NCI-H524 (cell line): ENCODE results near the gene PLEKHB2.
"Not testable (repeated sequence)": the region's sequence is repeated elsewhere in the genome, so short reads cannot be mapped to it uniquely, and the experiment has no call there.

Experiments used
- DNase-seq, 2 experiments: peaks; one replicate each; lab custom pipeline; 2025; lab: John Stamatoyannopoulos, UW

The PLEKHB2 gene

DNA sequence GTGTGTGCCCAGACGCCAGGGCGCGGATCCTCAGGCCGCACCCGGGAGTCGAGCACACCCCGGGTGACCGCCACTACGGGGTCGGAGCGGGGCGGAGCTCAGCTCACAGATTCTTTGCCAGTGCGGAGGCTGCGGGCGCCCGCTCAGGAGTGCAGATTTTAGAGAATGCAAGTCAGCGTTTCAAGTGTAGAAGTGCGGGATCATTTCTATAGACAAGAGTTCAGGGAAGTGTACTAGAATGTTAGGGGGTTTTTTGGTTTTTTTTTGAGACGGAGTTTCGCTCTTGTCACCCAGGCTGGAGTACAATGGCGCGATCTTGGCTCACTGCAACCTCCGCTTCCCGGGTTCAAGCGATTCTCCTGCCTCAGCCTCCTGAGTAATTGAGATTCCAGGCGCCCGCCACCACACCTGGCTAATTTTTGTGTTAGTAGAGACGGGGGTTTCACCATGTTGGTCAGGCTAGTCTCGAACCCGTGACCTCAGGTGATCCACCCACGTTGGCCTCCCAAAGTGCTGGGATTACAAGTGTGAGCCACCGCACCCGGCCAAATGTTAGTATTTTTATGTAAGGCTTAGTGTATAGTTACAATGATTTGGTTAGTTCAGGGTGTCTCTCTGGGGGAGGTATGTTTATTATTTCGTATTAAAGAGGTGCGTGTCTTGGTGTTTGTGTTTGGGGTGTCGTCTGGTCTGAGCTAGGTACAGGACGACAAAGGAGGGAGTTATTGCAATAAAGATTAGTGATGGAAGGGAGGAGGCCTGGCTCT lies 11.3 kb upstream of the PLEKHB2 start:
- peak in 1 of 2 experiments; percentile 69 for DNase-seq

DNA sequence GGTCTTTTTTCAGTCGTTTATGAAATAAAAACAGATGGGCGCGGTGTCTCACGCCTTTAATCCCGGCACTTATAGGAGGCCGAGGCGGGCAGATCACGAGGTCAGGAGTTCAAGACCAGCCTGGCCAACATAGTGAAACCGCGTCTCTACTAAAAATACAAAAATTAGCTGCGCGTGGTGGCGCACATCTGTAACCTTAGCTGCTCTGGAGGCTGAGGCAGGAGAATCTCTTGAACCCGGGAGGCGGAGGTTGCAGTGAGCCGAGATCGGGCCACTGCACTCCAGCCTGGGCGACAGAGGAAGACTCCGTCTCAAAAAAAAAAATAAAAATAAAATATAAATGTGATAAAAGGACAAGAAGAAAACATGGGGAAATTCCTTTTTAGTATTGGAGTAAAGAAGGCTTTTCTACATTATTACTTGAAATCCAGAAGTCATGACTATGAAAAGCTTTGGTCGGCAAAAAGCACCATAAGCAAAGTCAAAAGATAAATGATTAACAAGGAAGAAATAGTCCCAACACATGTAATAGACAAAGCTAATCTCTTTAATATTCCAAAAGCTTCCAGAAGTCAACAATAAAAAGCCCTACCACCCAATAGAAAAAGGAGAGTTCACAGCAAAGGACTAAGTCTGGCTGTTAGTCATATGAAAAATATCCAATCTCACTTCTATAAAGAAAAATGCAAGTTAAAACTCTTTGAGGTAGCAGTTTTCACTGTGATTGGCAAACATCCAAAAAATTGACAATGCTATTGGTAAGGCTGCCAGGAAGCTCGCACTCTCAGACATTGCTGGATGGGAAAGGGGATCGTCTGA lies 10.5 kb upstream of the PLEKHB2 start:
- DNase-seq: no peak

DNA sequence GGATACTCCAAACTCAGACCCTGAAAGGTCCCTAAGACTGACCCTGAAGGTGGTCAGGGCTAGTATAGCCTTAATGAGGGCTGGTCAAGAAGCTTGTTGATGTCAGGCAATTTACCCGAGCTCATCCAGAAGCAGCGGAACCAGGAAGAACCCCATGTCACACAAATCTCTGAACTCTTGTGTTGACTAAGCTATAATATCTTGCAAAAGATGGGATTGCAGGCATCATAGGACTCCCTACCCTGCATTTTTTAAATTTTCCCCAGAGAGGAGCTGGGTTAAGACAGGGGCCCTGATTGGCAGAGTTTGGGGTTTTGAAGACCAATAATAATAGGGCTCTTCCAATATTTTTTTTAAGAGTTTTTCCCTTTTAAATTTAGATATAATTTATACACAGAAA lies 2.0 kb upstream of the PLEKHB2 start:
- no peak for DNase-seq

DNA sequence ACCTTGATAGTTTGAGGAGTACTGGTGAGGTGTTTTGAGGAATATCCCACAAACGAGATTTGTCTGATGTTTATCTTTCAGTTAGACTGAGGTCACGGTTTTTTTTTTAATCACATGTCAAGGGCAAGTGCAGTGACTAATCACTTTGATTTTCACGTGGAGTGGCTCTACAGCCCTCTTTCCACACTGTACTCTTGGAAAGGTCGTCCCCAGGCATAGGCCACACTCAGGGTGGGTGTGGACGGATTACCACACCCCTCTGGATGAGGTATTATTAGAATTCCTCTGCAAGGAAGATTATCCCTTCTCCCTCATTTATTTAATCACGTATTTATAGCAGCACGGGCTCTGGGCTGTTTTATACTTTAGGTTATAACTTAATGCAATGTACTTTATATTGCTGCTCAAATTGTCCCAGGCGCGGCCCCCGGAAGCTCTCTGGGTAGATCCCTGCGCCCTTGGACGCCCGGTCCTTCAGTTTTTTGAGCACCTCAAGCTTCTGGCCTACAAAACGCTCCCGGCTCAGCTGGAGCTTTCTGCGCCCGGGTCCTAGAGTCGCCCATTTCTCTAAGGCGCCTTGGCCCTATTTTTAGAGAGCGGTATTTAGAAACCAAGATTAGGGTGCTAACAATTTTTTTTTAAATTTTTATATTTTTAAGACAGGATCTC lies 515 bp upstream of the PLEKHB2 start:
- peak; percentile 80 to 87 for DNase-seq

DNA sequence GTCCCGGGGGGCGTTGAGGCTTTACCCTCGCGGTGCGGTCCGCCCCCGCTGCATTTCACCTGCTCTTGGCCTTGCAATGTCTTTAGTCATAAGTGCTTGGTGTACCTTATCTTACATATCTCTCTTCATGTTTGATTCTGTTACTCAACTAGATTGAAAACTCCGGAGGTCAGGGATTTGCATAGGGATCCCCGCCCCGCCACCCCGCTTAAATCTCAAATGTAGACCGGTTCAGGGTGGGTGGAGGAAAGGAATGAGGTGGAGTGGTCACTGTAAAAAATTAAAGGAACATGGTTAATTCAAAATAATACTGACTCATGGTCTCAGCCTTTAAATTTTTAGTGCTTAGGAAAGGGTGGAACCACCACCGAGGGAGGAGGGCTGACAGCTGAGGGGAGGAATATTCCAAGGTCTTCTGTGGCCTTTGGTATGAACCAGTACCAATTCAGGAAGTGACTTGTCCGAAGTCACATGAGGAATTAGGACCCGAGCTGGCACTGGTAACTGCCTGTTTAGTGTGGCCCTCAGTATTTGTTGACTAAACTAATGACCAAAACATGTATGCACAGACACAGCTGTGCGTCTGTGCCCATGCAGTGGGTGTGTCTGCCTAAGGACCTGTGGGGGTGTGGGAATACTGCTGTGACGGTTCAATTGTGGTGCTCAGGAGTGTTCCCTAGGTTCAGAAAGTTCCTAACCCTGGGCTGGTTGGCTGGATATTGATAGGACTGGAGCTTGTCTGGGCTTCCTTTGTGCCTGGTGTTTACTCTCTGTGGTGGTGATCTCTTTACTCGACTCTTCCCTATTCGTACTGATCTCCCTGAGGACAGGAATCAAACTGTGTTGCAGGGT lies 1.0 kb downstream of the PLEKHB2 start:
- DNase-seq: no peak

DNA sequence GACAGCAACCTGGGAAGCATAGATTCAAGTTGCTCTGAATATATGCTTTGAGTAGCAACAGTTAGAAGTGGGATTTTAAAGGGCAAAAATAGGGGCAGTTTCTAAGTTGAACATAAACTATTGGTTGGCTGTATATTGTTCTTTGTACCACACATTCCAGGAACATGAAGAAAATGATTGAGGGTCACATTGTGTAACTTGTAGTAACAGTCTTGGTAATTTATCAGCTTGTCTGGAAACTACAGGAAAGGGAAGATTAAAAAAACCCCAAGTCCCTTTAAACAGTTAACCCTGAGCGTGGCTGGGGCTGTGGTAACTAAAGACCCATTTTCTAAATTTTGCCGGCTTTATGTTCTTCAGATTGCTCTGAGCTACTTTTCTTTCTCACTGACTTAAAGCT lies 7.4 kb downstream of the PLEKHB2 start:
- no peak for DNase-seq

DNA sequence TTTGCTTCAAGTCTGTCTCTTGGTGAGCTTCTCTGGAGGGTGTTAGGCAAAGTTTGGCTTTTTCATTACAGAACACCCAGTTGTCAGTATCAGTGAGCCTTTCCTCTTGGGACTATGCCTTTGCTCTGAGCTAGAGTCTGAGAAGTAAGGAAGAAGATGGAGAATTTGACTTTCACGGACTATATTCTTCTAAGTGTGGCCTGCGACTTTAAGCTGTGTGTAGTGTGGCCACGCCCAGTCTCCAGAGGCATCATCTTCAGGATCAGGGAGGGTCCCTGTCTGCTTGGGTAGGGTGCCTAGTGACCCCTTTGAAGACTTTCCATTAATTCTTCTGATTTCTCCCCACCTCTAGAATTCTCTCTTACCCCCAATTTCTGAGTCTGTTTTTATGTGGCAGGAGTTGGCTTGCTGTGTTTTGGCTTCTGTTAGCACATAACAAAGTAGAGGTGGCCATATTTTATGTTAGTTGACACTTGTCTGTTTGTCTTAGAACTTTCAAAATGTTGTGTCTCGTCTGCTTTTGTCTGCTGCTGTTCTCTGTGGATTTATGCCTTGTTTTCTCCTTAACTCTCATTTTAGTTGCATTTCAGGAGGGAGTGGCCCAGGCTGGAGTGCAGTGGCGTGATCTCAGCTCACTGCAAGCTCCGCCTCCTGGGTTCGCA lies 8.6 kb downstream of the PLEKHB2 start:
- DNase-seq: no peak

DNA sequence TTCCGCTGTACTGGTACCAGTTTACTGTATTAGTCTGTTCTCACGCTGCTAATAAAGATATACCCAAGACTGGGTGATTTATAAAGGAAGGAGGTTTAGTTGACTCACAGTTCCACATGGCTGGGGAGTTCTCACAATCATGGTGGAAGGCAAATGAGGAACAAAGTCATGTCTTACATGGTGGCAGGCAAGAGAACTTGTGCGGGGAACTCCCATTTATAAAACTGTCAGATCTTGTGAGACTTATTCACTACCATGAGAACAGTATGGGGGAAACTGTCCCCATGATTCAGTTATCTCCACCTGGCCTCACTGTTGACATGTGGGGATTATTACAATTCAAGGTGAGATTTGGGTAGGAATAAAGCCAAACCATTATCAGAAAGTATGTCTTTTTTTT lies 9.8 kb downstream of the PLEKHB2 start:
- DNase-seq: not testable (repeated sequence)

DNA sequence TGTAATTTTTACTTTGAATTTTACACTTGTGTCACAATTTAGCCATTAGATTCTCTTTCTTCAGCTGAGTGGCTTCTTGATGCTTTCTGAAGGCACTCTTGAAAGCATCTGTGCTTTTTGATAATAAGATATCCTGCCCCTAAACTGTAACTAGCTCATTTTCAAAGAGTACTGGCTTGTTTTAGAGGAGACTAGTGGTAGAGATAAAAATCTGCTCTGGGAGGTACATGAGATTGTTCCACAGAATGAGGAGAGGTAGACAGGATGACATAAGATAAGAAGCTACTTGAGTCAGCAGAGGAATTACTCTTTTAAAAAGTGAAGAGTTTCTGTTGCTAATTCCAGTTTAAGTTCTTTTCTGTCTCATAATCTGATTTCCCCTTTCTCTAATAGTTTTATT lies 10.6 kb downstream of the PLEKHB2 start:
- no peak for DNase-seq

DNA sequence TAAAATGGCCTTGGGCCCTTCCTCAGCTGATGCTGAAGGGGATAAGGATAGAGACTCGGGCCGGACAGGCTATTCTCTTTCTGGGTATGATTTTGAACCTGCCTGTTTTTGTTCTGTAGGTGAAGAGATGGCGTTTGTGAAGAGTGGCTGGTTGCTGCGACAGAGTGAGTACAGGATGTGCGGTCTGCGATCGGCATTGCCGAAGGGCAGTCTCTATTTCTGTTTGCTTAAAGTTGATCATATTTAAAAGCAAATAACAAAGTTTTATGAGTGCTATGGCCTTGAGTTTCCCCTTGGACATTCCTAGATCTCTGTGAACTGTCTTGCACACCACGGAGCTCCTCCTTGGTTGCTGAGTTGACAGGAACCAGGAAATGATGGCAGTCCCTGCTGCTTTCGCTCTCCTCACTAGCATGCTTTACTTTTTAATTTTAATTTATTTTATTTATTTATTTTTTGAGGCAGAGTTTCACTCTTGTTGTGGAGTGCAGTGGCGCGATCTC lies 15.7 kb downstream of the PLEKHB2 start:
- DNase-seq: no peak

DNA sequence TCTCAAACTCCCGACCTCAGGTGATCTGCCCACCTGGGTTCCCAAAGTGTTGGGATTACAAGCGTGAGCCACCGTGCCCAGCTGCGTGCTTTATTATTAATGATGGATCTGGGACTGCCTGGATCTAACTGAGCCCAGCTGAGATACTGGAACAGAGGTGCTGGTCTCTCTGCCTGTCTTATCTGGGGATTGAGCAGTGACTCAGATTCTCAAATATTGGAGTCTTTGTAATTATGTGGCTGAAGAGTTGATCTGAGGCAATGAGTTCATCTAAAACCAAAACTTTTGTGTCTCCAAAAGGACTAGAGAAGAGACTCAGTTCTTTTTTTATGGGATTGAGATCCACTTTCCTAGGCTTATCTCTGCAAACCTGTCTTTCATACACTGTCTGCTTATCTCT lies 16.3 kb downstream of the PLEKHB2 start:
- DNase-seq: no peak

DNA sequence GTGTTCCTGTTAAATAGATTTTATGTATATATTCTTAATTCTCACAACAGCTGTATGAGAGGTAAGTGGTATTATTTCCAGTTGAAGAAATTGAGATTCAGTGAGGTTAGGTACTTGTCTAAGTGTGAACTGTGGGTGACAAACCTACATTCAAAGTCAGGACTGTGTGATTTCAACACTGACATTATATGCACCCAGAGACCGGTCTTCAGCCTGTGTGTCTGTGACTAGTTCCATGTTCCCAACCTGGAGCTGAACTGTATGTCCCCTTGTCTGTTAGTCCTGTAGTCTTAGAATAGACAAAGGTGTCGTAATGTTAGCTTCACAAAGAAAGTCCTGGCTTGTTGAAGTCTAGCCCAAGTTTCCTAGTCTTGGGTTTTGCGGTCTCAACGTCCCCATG lies 17.4 kb downstream of the PLEKHB2 start:
- no peak for DNase-seq

DNA sequence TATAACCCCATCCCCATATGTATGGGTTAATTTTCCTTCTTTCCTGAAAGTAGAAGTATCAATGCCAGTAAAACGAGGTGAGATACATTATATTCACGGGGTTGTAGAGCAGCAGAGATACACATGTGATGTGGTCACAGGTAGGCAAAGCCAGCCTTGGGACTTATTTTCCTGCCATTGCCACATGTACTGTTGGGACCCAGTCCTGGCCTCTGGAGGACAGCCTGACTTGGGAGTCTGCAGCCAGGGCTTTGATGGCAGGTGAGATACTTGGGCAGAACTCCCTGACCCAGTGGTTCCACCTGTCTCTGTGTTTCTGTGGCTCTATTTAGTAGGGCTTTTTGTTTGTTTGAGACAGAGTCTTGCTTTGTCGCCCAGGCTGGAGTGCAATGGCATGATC lies 18.1 kb downstream of the PLEKHB2 start:
- DNase-seq: no peak

DNA sequence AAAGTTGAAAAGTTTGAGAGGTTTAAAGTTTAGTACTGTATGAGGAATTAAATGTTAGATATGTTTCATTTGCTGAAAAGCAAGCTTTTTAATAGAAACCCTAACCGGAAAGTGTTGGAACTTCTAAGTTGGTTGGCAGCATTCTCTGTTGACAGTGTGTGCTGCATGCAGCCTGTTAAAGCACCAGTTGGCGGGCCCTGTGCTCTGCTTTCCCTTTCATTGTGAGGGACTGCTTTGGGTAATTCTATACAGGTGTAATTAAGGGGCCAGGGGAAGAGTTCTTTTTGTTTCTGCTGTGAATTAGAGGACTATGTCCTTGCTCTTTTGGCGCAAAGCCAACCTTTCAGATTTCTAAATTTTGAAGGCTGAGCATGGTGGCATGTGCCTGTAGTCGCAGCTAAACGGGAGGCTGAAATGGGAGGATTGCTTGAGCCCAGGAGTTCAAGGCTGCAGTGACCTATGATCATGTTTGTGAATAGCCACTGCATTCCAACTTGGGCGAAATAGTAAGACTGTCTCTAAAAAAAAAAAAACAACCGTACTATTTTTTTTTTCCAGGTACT lies 20.1 kb downstream of the PLEKHB2 start:
- no peak for DNase-seq

DNA sequence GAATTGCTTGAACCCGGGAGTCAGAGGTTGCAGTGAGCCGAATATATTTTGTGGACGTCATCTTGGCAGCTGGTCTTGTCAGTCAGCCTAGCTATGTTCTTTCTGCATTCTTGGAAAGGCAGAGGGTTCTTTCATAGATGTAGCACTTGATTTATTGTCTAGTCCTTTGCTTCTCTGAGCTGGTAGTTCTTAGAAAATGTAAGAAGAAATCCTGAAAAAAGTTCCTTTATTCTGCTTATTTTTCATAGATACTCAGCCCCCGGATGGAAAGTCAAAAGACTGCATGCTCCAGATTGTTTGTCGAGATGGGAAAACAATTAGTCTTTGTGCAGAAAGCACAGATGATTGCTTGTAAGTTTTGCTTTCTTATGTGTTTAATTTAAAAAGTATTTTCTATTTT lies 21.3 kb downstream of the PLEKHB2 start:
- DNase-seq: no peak

DNA sequence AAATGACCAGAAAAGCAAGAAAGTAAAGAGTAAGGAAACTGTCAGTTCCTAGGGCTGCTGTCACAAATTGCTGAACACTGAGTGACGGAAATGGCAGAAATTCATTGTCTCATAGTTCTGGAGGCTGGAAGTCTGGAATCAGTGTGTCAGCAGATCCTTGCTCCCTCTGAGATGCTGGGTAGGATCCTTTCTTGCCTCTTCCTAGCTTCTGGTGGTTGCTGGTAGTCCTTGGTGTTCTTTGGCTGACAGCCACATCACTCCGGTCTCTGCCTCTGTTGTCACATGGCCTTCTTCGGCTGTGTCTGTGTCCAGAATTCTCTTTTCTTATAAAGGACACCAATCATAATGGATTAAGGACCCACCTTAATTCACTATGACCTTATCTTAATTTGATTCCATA lies 21.9 kb downstream of the PLEKHB2 start:
- DNase-seq: no peak

DNA sequence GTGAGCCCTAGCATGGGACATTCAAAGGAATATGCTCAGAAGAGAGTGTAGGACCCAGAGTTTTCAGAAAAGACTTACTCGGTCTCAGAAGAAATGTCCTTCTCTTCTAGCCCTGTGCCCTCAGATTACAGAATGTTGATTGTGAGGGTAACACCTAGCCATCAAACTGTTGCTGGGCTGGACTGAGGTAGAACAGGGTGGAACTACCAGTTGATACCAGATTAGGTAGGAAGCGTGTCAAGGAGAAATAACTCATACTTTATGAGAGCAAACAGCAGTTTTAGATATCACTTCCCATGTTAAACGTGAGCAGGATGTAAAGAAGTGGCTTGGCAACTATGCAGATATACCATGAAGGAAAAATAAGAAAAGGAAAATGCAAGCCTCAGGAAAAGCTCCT lies 22.8 kb downstream of the PLEKHB2 start:
- DNase-seq: no peak

DNA sequence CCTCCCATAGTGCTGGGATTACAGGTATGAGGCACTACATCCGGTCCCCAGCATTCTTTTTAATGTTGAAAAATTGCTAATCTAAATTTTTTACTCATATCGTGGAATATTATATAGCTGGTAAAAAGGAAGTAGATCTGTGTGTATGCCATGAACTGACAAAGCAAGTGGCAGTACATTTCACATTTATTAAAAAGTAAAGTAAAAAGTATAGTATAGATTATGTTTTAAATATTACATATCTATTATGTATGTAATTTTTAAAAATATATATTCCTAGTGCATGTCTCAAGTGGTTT lies 25.1 kb downstream of the PLEKHB2 start:
- DNase-seq: no peak

DNA sequence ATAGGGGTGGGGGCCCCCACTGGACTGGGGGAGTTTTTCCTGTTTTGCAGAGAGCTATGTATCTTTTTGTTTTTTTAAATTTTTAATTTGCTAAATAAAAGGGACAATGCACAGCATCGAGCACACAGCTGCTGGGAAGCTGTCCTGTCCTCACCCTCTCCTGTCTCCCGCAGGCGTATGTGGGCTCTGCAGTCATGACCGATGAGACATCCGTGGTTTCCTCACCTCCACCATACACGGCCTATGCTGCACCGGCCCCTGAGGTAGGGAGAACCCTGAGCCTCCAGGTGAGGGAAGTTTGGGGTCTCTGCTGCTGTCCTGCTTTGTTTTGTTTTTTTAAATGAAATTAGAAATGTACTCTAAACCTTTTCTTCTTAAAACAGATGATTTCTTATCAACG lies 27.6 kb downstream of the PLEKHB2 start:
- DNase-seq: no peak

DNA sequence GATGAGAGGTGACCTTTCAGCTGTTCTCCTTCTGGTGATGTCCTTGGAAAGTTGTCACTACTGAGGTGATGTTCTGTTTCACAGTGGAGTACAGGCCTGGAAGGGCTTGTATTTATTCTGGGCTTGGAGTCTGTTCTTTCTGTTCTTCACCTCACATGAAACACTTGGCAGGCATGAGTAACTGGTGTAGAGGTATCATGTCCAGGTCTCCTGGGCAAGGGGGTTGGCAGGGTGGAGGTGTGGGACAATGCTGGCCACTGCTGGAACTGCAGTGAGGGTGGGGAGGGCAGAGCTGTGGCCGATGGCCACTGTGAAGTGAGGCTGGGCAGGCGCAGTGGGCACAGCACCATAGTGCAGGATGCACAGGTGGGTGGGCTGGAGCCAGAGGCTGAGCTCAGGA lies 35.4 kb downstream of the PLEKHB2 start:
- DNase-seq: no peak

DNA sequence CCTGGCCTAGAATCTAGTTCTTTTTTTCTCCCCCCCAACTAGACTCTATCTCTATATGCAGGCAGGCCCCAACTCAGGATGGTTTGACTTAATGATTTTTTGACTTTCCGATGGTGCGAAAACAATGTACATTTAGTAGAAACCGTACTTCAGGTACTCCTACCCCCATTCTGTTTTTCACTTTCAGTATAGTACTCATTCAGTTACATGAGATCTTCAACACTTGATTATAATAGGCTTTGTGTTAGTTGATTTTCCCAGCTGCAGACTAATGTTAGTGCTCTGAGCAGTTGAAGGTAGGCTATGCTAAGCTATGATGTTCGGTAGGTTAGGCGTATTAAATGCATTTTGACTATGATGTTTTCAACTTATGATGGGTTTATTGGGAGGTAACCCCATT lies 37.7 kb downstream of the PLEKHB2 start:
- DNase-seq: no peak
